Sigmoid colon (tissue), 7 donors: ENCODE results near the gene USP13. TPM values are rescaled to one million over a fixed set of nuclear protein-coding genes. Genes with fewer than 3 reads are reported as not detected.

Experiments used
- DNase-seq: peaks from one replicate; pipeline ENCODE4 v3.0.0-alpha.2; 2019
- H3K27ac ChIP-seq, 4 donors: fragments of 200-600 bp; sonication (generic); one replicate each; pipeline ENCODE4 v1.5.1; 2016 to 2019; ENCODE audit warnings: mild to moderate bottlenecking in 1 of 4
- H3K27me3 ChIP-seq, 3 donors: fragments of 200-600 bp; sonication (generic); one replicate each; pipeline ENCODE4 v1.5.1; 2019; ENCODE audit warnings: mild to moderate bottlenecking in 1 of 3
- H3K36me3 ChIP-seq, 4 donors: fragments of 200-600 bp; sonication (generic); one replicate each; pipeline ENCODE4 v1.5.1; 2016 to 2019
- H3K4me1 ChIP-seq, 4 donors: fragments of 200-600 bp; sonication (generic); one replicate each; pipeline ENCODE4 v1.5.1; 2017 to 2019
- H3K4me3 ChIP-seq, 4 donors: fragments of 200-600 bp; sonication (generic); one replicate each; pipeline ENCODE4 v1.5.1; 2017 to 2019; ENCODE audit warnings: mild to moderate bottlenecking in 2 of 4, moderate library complexity in 1 of 4
- H3K9me3 ChIP-seq, 4 donors: fragments of 200-600 bp in 3 of 4; sonication (generic) in 3 of 4; one replicate each; pipeline versions ENCODE4 v1.5.1 to v1.6.1; 2013 to 2019
- CTCF ChIP-seq, 4 experiments: fragments of 450-650 bp in 3 of 4; fragments of 200-600 bp in 1 of 4; IDR thresholded peaks; one replicate each; pipeline ENCODE4 v1.5.1; 2016 to 2019; ENCODE audit warnings: antibody characterized with exemption in 4 of 4, mild to moderate bottlenecking in 3 of 4, moderate library complexity in 2 of 4
- EP300 ChIP-seq, 4 donors: sonication (generic); formaldehyde crosslinking; IDR thresholded peaks; one replicate each; pipeline ENCODE4 v1.6.1; 2017; ENCODE audit warnings: antibody characterized with exemption in 4 of 4
- POLR2A ChIP-seq, 2 donors: fragments of 450-650 bp; IDR thresholded peaks; one replicate each; pipeline ENCODE4 v1.6.1; 2016; ENCODE audit warnings: antibody characterized with exemption in 2 of 2, mild to moderate bottlenecking in 2 of 2, moderate library complexity in 2 of 2
- POLR2AphosphoS5 ChIP-seq, 4 donors: sonication (generic); formaldehyde crosslinking; IDR thresholded peaks; one replicate each; pipeline ENCODE4 v1.6.1; 2017; ENCODE audit warnings: antibody characterized with exemption in 4 of 4
- WGBS, 2 donors: extraction: QIAGEN DNeasy Blood & Tissue Kit; methylation state at CpG; one replicate each; pipeline ENCODE4 v1.1.7; 2013; 5-methylcytosine and 5-hydroxymethylcytosine counted together
- intact Hi-C: fragments of 100-400 bp; cut with DNase I; formaldehyde crosslinking; loops from one replicate; pipeline ENCODE4 v1.15.1; 2023
- polyA plus RNA-seq, 3 donors: library from polyadenylated mRNA; stranded (reverse); fragments of 200-250 nt; gene quantifications; one replicate each; pipeline ENCODE4 v1.2.3, GENCODE V29; 2013
- total RNA-seq, 4 donors: library from RNA; depleted of rRNA; stranded (reverse); fragments of >200 nt; gene quantifications; one replicate each; pipeline ENCODE4 v1.1.0, GENCODE V29; 2016
- donor health status: healthy with polysubstance abuse.
- donor health status: Bipolar disorder and iron deficiency.
- donor health status: healthy.

Gene USP13
- total and polyA plus RNA-seq, 7 donors, result 0.69 to 11.1 (median 7.2) TPM

- no peak for DNase-seq
- H3K36me3 ChIP-seq, result peaks cover 0 to 11% (median 0%) of the 10 kb centered on the region in 4 donors
- intact Hi-C loops, result no loop called here
- no peak overlapping the region for H3K4me3 ChIP-seq
- no peaks in the 10 kb centered on the region for H3K9me3 ChIP-seq
- H3K27ac ChIP-seq, result no peak overlapping the region
- H3K27me3 ChIP-seq, result no peaks in the 10 kb centered on the region
- TF ChIP-seq CTCF (IDR thresholded peaks at IDR 0.05), result no peak
- TF ChIP-seq POLR2AphosphoS5 (IDR thresholded peaks at IDR 0.05), result no peak
- no peak for TF ChIP-seq EP300 (IDR thresholded peaks at IDR 0.05)
- TF ChIP-seq POLR2A (IDR thresholded peaks at IDR 0.05), result no peak
- WGBS, 2 donors, result 79 to 83% methylated on average over 8 of the region's 8 CpGs
- no peaks in the 10 kb centered on the region for H3K4me1 ChIP-seq
These were observed 67.4 kb downstream of the USP13 start for GRCh38 chr3:179720196-179720595.

- Histone ChIP-seq H3K9me3 (no peaks in the 10 kb centered on the region), H3K27me3 (no peaks in the 10 kb centered on the region), H3K4me3 (no peak overlapping the region), H3K4me1 (no peaks in the 10 kb centered on the region), H3K27ac (no peak overlapping the region), H3K36me3 (peaks cover 0 to 11% (median 0%) of the 10 kb centered on the region in 4 donors)
- TF ChIP-seq POLR2AphosphoS5 (IDR thresholded peaks at IDR 0.05), result no peak
- no peak for TF ChIP-seq CTCF (IDR thresholded peaks at IDR 0.05)
- TF ChIP-seq POLR2A (IDR thresholded peaks at IDR 0.05), result no peak
- no peak for TF ChIP-seq EP300 (IDR thresholded peaks at IDR 0.05)
- DNase-seq, result no peak
- intact Hi-C loops, result no loop called here
These were observed 70.8 kb downstream of the USP13 start for GRCh38 chr3:179723617-179724016.

- no peak for DNase-seq
- Histone ChIP-seq H3K27ac (no peak overlapping the region), H3K27me3 (no peaks in the 10 kb centered on the region), H3K4me1 (no peaks in the 10 kb centered on the region), H3K4me3 (no peak overlapping the region), H3K36me3 (peaks cover 0 to 27% (median 4%) of the 10 kb centered on the region in 4 donors), H3K9me3 (no peaks in the 10 kb centered on the region)
- TF ChIP-seq CTCF (IDR thresholded peaks at IDR 0.05), result no peak
- TF ChIP-seq POLR2A (IDR thresholded peaks at IDR 0.05), result no peak
- TF ChIP-seq POLR2AphosphoS5 (IDR thresholded peaks at IDR 0.05), result no peak
- TF ChIP-seq EP300 (IDR thresholded peaks at IDR 0.05), result no peak
- intact Hi-C loops, result no loop called here
- 91 to 93% methylated on average over 5 of the region's 5 CpGs for WGBS, 2 donors
These were observed 73.3 kb downstream of the USP13 start for GRCh38 chr3:179726075-179726699.

GRCh38 chr3:179729086-179729485 lies 76.2 kb downstream of the USP13 start:
- Histone ChIP-seq H3K36me3 (peaks cover 0 to 38% (median 7%) of the 10 kb centered on the region in 4 donors), H3K27ac (no peak overlapping the region), H3K4me3 (no peak overlapping the region), H3K4me1 (no peaks in the 10 kb centered on the region), H3K9me3 (no peaks in the 10 kb centered on the region), H3K27me3 (no peaks in the 10 kb centered on the region)
- 85 to 92% methylated on average over 3 of the region's 3 CpGs for WGBS, 2 donors
- TF ChIP-seq EP300 (IDR thresholded peaks at IDR 0.05) (no peak), POLR2AphosphoS5 (IDR thresholded peaks at IDR 0.05) (no peak), CTCF (IDR thresholded peaks at IDR 0.05) (no peak), POLR2A (IDR thresholded peaks at IDR 0.05) (no peak)
- DNase-seq, result no peak
- intact Hi-C loops, result no loop called here

GRCh38 chr3:179729981-179730380 lies 77.1 kb downstream of the USP13 start:
- intact Hi-C loops, result no loop called here
- H3K36me3 ChIP-seq, result peaks cover 0 to 38% (median 7%) of the 10 kb centered on the region in 4 donors

More at GRCh38 chr3:179729981-179730380, 77.1 kb downstream of the USP13 start:
- TF ChIP-seq POLR2AphosphoS5 (IDR thresholded peaks at IDR 0.05) (no peak), EP300 (IDR thresholded peaks at IDR 0.05) (no peak), POLR2A (IDR thresholded peaks at IDR 0.05) (no peak), CTCF (IDR thresholded peaks at IDR 0.05) (no peak)
- Histone ChIP-seq H3K4me1 (no peaks in the 10 kb centered on the region), H3K9me3 (no peaks in the 10 kb centered on the region), H3K4me3 (no peak overlapping the region), H3K27ac (no peak overlapping the region), H3K27me3 (no peaks in the 10 kb centered on the region)
- DNase-seq, result no peak
- 87 to 89% methylated on average over 2 of the region's 2 CpGs for WGBS, 2 donors
